Memory B cell (primary cell): ENCODE measurements around the gene RPH3AL.
"Not testable (repeated sequence)": the region's sequence is repeated elsewhere in the genome, so short reads cannot be mapped to it uniquely, and the experiment has no call there.

Experiments used
- ATAC-seq: fragments of 150-1000 bp; cut with Tn5 transposase; 2 replicates; pipeline ENCODE4 v1.10.0; 2021; ENCODE audit warnings: low read depth, mild to moderate bottlenecking, moderate library complexity
- DNase-seq, 2 donors: peaks; one replicate each; pipeline ENCODE4 v3.0.0; 2022; ENCODE audit warnings: low spot score in 2 of 2
- H3K27ac Mint-ChIP-seq: one replicate; pipeline ENCODE4 v1.8.0; 2022; ENCODE audit warnings: mild to moderate bottlenecking, moderate library complexity, mixed read lengths
- H3K27me3 Mint-ChIP-seq: one replicate; pipeline ENCODE4 v1.8.0; 2022; ENCODE audit warnings: mixed read lengths
- H3K36me3 Mint-ChIP-seq: one replicate; pipeline ENCODE4 v1.8.0; 2022; ENCODE audit warnings: mild to moderate bottlenecking, mixed read lengths
- H3K4me1 Mint-ChIP-seq: one replicate; pipeline ENCODE4 v1.8.0; 2022; ENCODE audit warnings: mixed read lengths
- H3K4me3 Mint-ChIP-seq: one replicate; pipeline ENCODE4 v1.8.0; 2022; ENCODE audit warnings: mild to moderate bottlenecking, moderate library complexity, mixed read lengths
- H3K9me3 Mint-ChIP-seq: one replicate; pipeline ENCODE4 v1.8.0; 2022; ENCODE audit warnings: mixed read lengths

Gene RPH3AL

GRCh38 chr17:367656-368055 is 15.0 kb upstream of the RPH3AL start:
- not testable (repeated sequence) for H3K27me3 Mint-ChIP-seq, DNase-seq, H3K27ac Mint-ChIP-seq, H3K4me3 Mint-ChIP-seq, ATAC-seq
- Mint-ChIP-seq H3K4me1 (peaks cover 12% of the 10 kb centered on the region), H3K9me3 (peaks cover 11% of the 10 kb centered on the region), H3K36me3 (peaks cover 12% of the 10 kb centered on the region)

- H3K27ac Mint-ChIP-seq, H3K27me3 Mint-ChIP-seq, ATAC-seq, DNase-seq: not testable (repeated sequence)
- Mint-ChIP-seq H3K4me3 (peak overlapping the region; percentile 24), H3K36me3 (peaks cover 12% of the 10 kb centered on the region), H3K9me3 (peaks cover 11% of the 10 kb centered on the region), H3K4me1 (peaks cover 12% of the 10 kb centered on the region)
Observed at GRCh38 chr17:366657-367615, 14.3 kb upstream of the RPH3AL start.

GRCh38 chr17:364766-365165 is 12.2 kb upstream of the RPH3AL start:
- H3K4me1 Mint-ChIP-seq = peaks cover 12% of the 10 kb centered on the region
- peaks cover 12% of the 10 kb centered on the region for H3K36me3 Mint-ChIP-seq
- peaks cover 11% of the 10 kb centered on the region for H3K9me3 Mint-ChIP-seq
- H3K27ac Mint-ChIP-seq = no peak overlapping the region
- peaks cover 7% of the 10 kb centered on the region for H3K27me3 Mint-ChIP-seq
- H3K4me3 Mint-ChIP-seq = no peak overlapping the region
- DNase-seq (no peak), ATAC-seq (no peak)

- H3K4me1 Mint-ChIP-seq = peaks cover 12% of the 10 kb centered on the region
- no peak overlapping the region for H3K27ac Mint-ChIP-seq
- peaks cover 7% of the 10 kb centered on the region for H3K36me3 Mint-ChIP-seq
- peaks cover 7% of the 10 kb centered on the region for H3K27me3 Mint-ChIP-seq
- DNase-seq = no peak
- no peak overlapping the region for H3K4me3 Mint-ChIP-seq
- ATAC-seq = no peak
- peaks cover 9% of the 10 kb centered on the region for H3K9me3 Mint-ChIP-seq
Observed at GRCh38 chr17:364308-364707, 11.7 kb upstream of the RPH3AL start.

DNA sequence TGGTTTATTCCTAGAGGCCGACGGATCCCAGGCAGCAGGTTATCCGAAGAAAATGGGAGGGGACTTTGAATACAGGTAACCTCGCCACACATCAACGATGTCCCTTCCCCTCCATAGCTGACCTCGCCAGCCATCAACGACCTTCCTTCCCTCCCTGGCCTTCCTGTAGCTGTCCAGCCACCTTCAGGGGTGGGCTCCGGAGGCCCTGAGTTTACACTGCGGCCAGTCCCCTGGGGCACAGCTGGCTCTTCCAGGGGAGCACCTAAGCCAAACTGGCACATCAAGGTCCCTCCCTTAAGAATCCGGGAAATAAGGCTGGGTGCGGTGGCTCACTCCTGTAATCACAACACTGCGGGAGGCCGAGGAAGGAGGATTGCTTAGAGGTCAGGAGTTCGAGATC is 10.1 kb upstream of the RPH3AL start:
- no peak overlapping the region for H3K27ac Mint-ChIP-seq
- no peak for ATAC-seq
- H3K27me3 Mint-ChIP-seq = peaks cover 7% of the 10 kb centered on the region
- H3K9me3 Mint-ChIP-seq = no peaks in the 10 kb centered on the region
- H3K4me3 Mint-ChIP-seq = no peak overlapping the region
- no peak for DNase-seq
- no peaks in the 10 kb centered on the region for H3K36me3 Mint-ChIP-seq
- H3K4me1 Mint-ChIP-seq = peaks cover 12% of the 10 kb centered on the region

- Mint-ChIP-seq H3K4me1 (peaks cover 7% of the 10 kb centered on the region), H3K9me3 (no peaks in the 10 kb centered on the region), H3K27ac (no peak overlapping the region), H3K4me3 (no peak overlapping the region), H3K27me3 (peaks cover 7% of the 10 kb centered on the region), H3K36me3 (no peaks in the 10 kb centered on the region)
- ATAC-seq = no peak
- DNase-seq = no peak
Observed at GRCh38 chr17:360092-360750, 7.6 kb upstream of the RPH3AL start.

GRCh38 chr17:358491-359151 is 6.0 kb upstream of the RPH3AL start:
- H3K9me3 Mint-ChIP-seq = no peaks in the 10 kb centered on the region
- no peaks in the 10 kb centered on the region for H3K36me3 Mint-ChIP-seq
- no peaks in the 10 kb centered on the region for H3K4me1 Mint-ChIP-seq
- ATAC-seq = no peak
- no peak for DNase-seq
- no peak overlapping the region for H3K4me3 Mint-ChIP-seq
- H3K27me3 Mint-ChIP-seq = peaks cover 3% of the 10 kb centered on the region
- H3K27ac Mint-ChIP-seq = no peak overlapping the region

DNA sequence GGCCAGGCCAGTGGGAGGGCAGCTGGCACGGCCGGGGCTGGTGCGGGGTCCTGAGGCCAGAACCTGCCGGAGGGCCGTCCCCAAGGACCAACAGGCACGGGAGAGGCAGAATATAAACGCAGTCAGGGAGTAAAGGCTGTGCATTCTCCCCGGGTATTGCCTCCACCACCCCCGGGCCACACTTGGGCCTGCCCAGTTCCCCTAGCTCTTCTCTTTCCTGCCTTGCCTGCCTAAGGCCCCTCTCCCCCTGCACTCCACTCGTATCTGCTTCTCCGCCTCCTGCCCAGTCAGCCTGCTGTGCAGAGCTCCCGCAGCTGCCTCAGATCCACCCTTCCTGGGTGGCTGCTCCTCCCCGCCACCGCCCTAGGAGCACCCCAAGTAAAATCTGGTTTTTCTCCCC is 5.0 kb upstream of the RPH3AL start:
- H3K36me3 Mint-ChIP-seq = no peaks in the 10 kb centered on the region
- ATAC-seq (no peak), DNase-seq (no peak)
- no peaks in the 10 kb centered on the region for H3K9me3 Mint-ChIP-seq
- H3K4me1 Mint-ChIP-seq = no peaks in the 10 kb centered on the region
- H3K4me3 Mint-ChIP-seq = no peak overlapping the region
- H3K27me3 Mint-ChIP-seq = peaks cover 3% of the 10 kb centered on the region
- no peak overlapping the region for H3K27ac Mint-ChIP-seq

GRCh38 chr17:356671-357434 is 4.2 kb upstream of the RPH3AL start:
- DNase-seq (no peak), ATAC-seq (no peak)
- no peaks in the 10 kb centered on the region for H3K36me3 Mint-ChIP-seq
- no peaks in the 10 kb centered on the region for H3K9me3 Mint-ChIP-seq
- no peak overlapping the region for H3K4me3 Mint-ChIP-seq
- no peaks in the 10 kb centered on the region for H3K4me1 Mint-ChIP-seq
- peaks cover 1% of the 10 kb centered on the region for H3K27me3 Mint-ChIP-seq
- no peak overlapping the region for H3K27ac Mint-ChIP-seq

DNA sequence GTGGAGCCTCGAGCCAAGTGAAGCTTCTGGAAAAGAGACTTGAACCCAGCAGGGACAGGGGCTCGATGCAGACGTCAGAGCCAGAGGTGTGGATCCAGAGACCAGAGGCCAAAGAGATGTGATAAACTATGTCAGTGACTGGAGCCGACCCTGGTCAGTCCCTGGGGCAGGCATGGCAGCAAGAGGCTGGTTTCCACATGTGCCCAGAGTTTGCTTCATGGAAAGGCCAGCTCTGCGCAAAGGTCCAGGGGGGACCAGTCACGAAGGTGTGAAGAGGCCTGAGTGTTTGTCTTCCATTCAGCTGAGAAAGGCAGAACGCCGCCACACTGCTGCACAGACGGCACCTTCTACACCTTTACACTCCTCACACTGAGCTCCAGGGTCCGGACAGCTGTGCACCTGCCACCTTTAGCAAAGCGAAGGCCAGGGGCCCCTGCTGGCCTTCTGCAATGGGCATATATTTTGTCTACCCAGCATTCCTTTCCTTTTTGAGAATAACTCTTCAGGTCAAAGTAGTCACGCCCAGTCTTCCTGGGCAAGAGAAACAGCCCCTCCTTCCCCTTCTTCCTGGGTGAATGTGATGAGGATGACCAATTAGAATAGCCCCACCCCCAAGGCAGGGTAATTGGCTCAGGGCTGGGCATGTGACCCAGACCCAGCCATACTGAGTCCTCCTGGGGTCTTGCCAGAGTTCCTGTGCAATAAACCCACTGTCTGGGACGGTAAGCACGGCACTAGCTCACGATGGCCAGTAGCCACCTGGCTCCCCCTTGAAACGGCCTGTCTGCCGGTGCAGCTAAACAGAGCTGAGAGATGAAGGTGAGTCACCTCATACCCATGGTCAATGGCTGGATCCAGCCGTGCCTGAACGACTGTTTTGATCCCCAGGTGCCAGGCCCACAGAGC is 2.3 kb upstream of the RPH3AL start:
- peaks cover 5% of the 10 kb centered on the region for H3K4me1 Mint-ChIP-seq
- H3K36me3 Mint-ChIP-seq = no peaks in the 10 kb centered on the region
- no peak for ATAC-seq
- no peaks in the 10 kb centered on the region for H3K27me3 Mint-ChIP-seq
- no peak overlapping the region for H3K4me3 Mint-ChIP-seq
- no peaks in the 10 kb centered on the region for H3K9me3 Mint-ChIP-seq
- no peak overlapping the region for H3K27ac Mint-ChIP-seq
- no peak for DNase-seq

DNA sequence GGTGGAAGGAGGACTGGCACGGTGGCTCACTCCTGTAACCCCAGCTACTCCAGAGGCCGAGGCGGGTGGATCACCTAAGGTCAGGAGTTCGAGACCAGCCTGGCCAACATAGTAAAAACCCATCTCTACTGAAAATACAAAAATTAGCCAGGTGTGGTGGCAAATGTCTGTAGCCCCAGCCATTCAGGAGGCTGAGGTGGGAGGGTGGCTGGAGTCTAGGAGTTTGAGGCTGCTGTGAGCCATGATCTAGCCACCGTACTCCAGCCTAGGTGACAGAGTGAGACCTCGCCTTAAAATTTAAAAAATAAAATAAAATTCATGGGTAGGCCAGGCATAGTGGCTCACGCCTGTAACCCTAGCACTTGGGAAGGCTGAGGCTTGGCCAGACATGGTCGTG is 1.2 kb upstream of the RPH3AL start:
- Mint-ChIP-seq H3K27ac (no peak overlapping the region), H3K9me3 (no peaks in the 10 kb centered on the region), H3K36me3 (no peaks in the 10 kb centered on the region), H3K4me3 (no peak overlapping the region), H3K4me1 (peaks cover 5% of the 10 kb centered on the region), H3K27me3 (no peaks in the 10 kb centered on the region)
- ATAC-seq (no peak), DNase-seq (no peak)

DNA sequence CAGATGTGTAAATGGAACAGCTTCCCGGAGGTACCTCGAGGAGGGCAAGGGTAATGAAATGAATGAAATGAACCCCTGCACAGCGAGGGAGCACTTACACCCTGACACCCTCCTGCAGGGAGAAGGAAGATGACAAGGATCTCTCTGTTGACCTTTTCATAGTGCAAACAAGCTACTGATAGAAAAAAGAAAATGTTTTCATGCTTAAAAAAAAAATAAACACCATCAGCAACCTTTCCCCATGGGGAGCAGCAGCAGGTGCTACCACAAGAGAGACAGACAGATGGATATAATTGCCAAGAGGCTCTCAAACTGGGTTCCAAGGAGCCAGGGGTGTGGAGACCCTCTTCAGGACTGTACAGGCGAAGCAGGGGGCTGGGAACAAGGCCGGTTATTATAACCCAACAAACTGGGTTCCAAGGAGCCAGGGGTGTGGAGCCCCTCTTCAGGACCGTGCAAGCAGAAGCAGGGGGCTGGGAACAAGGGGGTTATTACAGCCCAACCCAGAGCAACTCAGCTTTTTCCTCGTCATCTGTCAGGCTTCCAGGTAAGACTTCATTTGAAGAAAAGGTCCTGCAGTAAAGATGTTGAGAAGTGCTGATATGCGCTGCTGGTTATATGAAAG is 718 bp upstream of the RPH3AL start:
- Mint-ChIP-seq H3K4me3 (no peak overlapping the region), H3K9me3 (no peaks in the 10 kb centered on the region), H3K36me3 (no peaks in the 10 kb centered on the region)

More for the DNA sequence above, 718 bp upstream of the RPH3AL start:
- DNase-seq = no peak
- peaks cover 5% of the 10 kb centered on the region for H3K4me1 Mint-ChIP-seq
- ATAC-seq = no peak
- H3K27ac Mint-ChIP-seq = no peak overlapping the region
- H3K27me3 Mint-ChIP-seq = no peaks in the 10 kb centered on the region
